Ishikawa (cell line): ENCODE data around the gene AKR1C2.

Experiments used
- CREB1 ChIP-seq: IDR thresholded peaks from 2 replicates; pipeline ENCODE4 v1.6.1; 2012; ENCODE audit warnings: low read depth
- EP300 ChIP-seq: IDR thresholded peaks from 2 replicates; pipeline ENCODE4 v1.6.1; 2012; ENCODE audit warnings: borderline replicate concordance
- MAX ChIP-seq: IDR thresholded peaks from 2 replicates; pipeline ENCODE4 v1.6.1; 2012
- NFIC ChIP-seq: IDR thresholded peaks from 2 replicates; pipeline ENCODE4 v1.6.1; 2012
- RAD21 ChIP-seq: IDR thresholded peaks from 2 replicates; pipeline ENCODE4 v1.6.1; 2012; ENCODE audit warnings: low read depth
- REST ChIP-seq: IDR thresholded peaks from 2 replicates; pipeline ENCODE4 v1.6.1; 2012; ENCODE audit warnings: low read depth, mild to moderate bottlenecking
- YY1 ChIP-seq: IDR thresholded peaks from 2 replicates; pipeline ENCODE4 v1.6.1; 2012; ENCODE audit warnings: low read depth

GRCh38 chr10:4947039-4947634 is 56.5 kb downstream of the AKR1C2 start:
- TF ChIP-seq EP300 (no peak), REST (no peak), CREB1 (no peak), RAD21 (no peak), YY1 (no peak), MAX (no peak), NFIC (no peak)
